Upper lobe of left lung (tissue), 6 donors: ENCODE results near the gene UNC119. TPM values are rescaled to one million over a fixed set of nuclear protein-coding genes. Genes with fewer than 3 reads are reported as not detected.

Experiments
- ATAC-seq, 2 donors: fragments of 200-7000 bp; cut with Tn5 transposase; one replicate each; pipeline ENCODE4 v1.9.1; 2022; ENCODE audit warnings: mild to moderate bottlenecking in 2 of 2, moderate library complexity in 2 of 2; ENCODE audit not compliant: low FRiP score in 2 of 2
- DNase-seq, 2 donors: peaks; one replicate each; pipeline ENCODE4 v3.0.0-alpha.2; 2019 to 2020
- H3K27ac ChIP-seq, 4 donors: fragments of 200-600 bp; sonication (generic); one replicate each; pipeline ENCODE4 v1.5.1; 2016 to 2019
- H3K27me3 ChIP-seq, 4 donors: fragments of 200-600 bp; sonication (generic); one replicate each; pipeline ENCODE4 v1.5.1; 2017 to 2019
- H3K36me3 ChIP-seq, 4 donors: fragments of 200-600 bp; sonication (generic); one replicate each; pipeline ENCODE4 v1.5.1; 2016 to 2019
- H3K4me1 ChIP-seq, 4 donors: fragments of 200-600 bp; sonication (generic); one replicate each; pipeline ENCODE4 v1.5.1; 2018 to 2019
- H3K4me3 ChIP-seq, 4 donors: fragments of 200-600 bp; sonication (generic); one replicate each; pipeline ENCODE4 v1.5.1; 2017 to 2019; ENCODE audit warnings: mild to moderate bottlenecking in 2 of 4, moderate library complexity in 1 of 4
- H3K9me3 ChIP-seq, 4 donors: fragments of 200-600 bp; sonication (generic); one replicate each; pipeline ENCODE4 v1.5.1; 2018 to 2019
- CTCF ChIP-seq, 6 experiments: fragments of 450-650 bp in 4 of 6; fragments of 200-600 bp in 2 of 6; sonication (generic) in 2 of 6; IDR thresholded peaks; one replicate each; pipeline ENCODE4 v1.5.1; 2016 to 2019; ENCODE audit warnings: antibody characterized with exemption in 6 of 6
- EP300 ChIP-seq, 4 donors: sonication (generic); formaldehyde crosslinking; IDR thresholded peaks; one replicate each; pipeline ENCODE4 v1.5.1; 2017; ENCODE audit warnings: antibody characterized with exemption in 4 of 4, control low read depth in 2 of 4
- POLR2A ChIP-seq, 4 donors: fragments of 450-650 bp; IDR thresholded peaks; one replicate each; pipeline ENCODE4 v1.5.1; 2016 to 2017; ENCODE audit warnings: antibody characterized with exemption in 4 of 4, mild to moderate bottlenecking in 2 of 4
- POLR2AphosphoS5 ChIP-seq, 2 donors: sonication (generic); formaldehyde crosslinking; IDR thresholded peaks; one replicate each; pipeline ENCODE4 v1.5.1; 2017; ENCODE audit warnings: antibody characterized with exemption in 2 of 2
- WGBS, 2 donors: methylation state at CpG; one replicate each; pipeline ENCODE4 v1.1.5; 2017 to 2018; 5-methylcytosine and 5-hydroxymethylcytosine counted together
- total RNA-seq, 6 donors: library from RNA; depleted of rRNA in 4 of 6; stranded (reverse); fragments of >200 nt in 4 of 6; gene quantifications; one replicate each; pipeline versions ENCODE4 v1.1.0 to v1.2.1, GENCODE V29; 2016 to 2021
- donor health status: DM: no; HTN: no; CAD: no; lungs with moderate emphysema.
- donor health status: DM: no; HTN: yes; CAD: no; lungs with severe emphysema.

UNC119 gene
- total RNA-seq, 6 donors from 2014 or later, result 17.0 to 43.0 (median 25.6) TPM

GRCh38 chr17:28537219-28537610, 15.2 kb downstream of the UNC119 start:
- H3K27ac ChIP-seq, result no peak overlapping the region
- H3K36me3 ChIP-seq, result no peaks in the 10 kb centered on the region
- H3K27me3 ChIP-seq, result no peaks in the 10 kb centered on the region
- no peak for TF ChIP-seq POLR2A (IDR thresholded peaks at IDR 0.05)
- TF ChIP-seq POLR2AphosphoS5 (IDR thresholded peaks at IDR 0.05), result no peak
- TF ChIP-seq CTCF (IDR thresholded peaks at IDR 0.05), result no peak
- TF ChIP-seq EP300 (IDR thresholded peaks at IDR 0.05), result no peak
- WGBS, 2 donors, result 81% methylated on average over 10 to 12 of the region's 12 CpGs
- H3K4me3 ChIP-seq, result no peak overlapping the region
- no peaks in the 10 kb centered on the region for H3K9me3 ChIP-seq
- H3K4me1 ChIP-seq, result peaks cover 0 to 19% (median 3%) of the 10 kb centered on the region in 4 donors
- DNase-seq (peak in 1 of 2 donors; percentile 79), ATAC-seq (no peak)

GRCh38 chr17:28536532-28537218, 15.7 kb downstream of the UNC119 start:
- ATAC-seq, result no peak
- Histone ChIP-seq H3K36me3 (no peaks in the 10 kb centered on the region), H3K4me1 (peaks cover 0 to 19% (median 3%) of the 10 kb centered on the region in 4 donors), H3K27me3 (no peaks in the 10 kb centered on the region), H3K9me3 (no peaks in the 10 kb centered on the region), H3K27ac (no peak overlapping the region), H3K4me3 (no peak overlapping the region)
- TF ChIP-seq EP300 (IDR thresholded peaks at IDR 0.05) (no peak), POLR2A (IDR thresholded peaks at IDR 0.05) (no peak), POLR2AphosphoS5 (IDR thresholded peaks at IDR 0.05) (no peak)
- 80 to 90% methylated on average over 2 to 9 of the region's 9 CpGs for WGBS, 2 donors
- no peak for DNase-seq

GRCh38 chr17:28534740-28535375, 17.6 kb downstream of the UNC119 start:
- peak in 1 of 2 donors; percentile 65 for DNase-seq
- 71 to 95% methylated on average over 3 to 11 of the region's 11 CpGs for WGBS, 2 donors
- TF ChIP-seq POLR2AphosphoS5 (IDR thresholded peaks at IDR 0.05) (no peak), CTCF (IDR thresholded peaks at IDR 0.05) (no peak), EP300 (IDR thresholded peaks at IDR 0.05) (no peak), POLR2A (IDR thresholded peaks at IDR 0.05) (no peak)
- H3K27ac ChIP-seq, result peak overlapping the region in 1 of 4 donors; percentile 66
- no peak for ATAC-seq
- no peaks in the 10 kb centered on the region for H3K27me3 ChIP-seq
- H3K4me1 ChIP-seq, result peaks cover 0 to 19% (median 3%) of the 10 kb centered on the region in 4 donors
- no peak overlapping the region for H3K4me3 ChIP-seq
- H3K9me3 ChIP-seq, result no peaks in the 10 kb centered on the region
- H3K36me3 ChIP-seq, result no peaks in the 10 kb centered on the region

GRCh38 chr17:28533091-28533807, 19.2 kb downstream of the UNC119 start:
- Histone ChIP-seq H3K27me3 (no peaks in the 10 kb centered on the region), H3K9me3 (no peaks in the 10 kb centered on the region), H3K36me3 (no peaks in the 10 kb centered on the region), H3K27ac (no peak overlapping the region), H3K4me3 (no peak overlapping the region), H3K4me1 (peaks cover 0 to 23% (median 3%) of the 10 kb centered on the region in 4 donors)
- peak in 1 of 2 donors; percentile 47 for DNase-seq
- ATAC-seq, result no peak
- 65 to 72% methylated on average over 14 to 15 of the region's 16 CpGs for WGBS, 2 donors
- TF ChIP-seq CTCF (IDR thresholded peaks at IDR 0.05) (no peak), EP300 (IDR thresholded peaks at IDR 0.05) (no peak), POLR2AphosphoS5 (IDR thresholded peaks at IDR 0.05) (no peak), POLR2A (IDR thresholded peaks at IDR 0.05) (no peak)
